Fibroblast of villous mesenchyme (primary cell): ENCODE results near the gene PRR35. TPM values are rescaled to one million over a fixed set of nuclear protein-coding genes. Genes with fewer than 3 reads are reported as not detected.

Experiments
- DNase-seq: peaks from one replicate; pipeline ENCODE4 v3.0.0-alpha.2; 2010; ENCODE audit warnings: low read depth
- H3K4me3 ChIP-seq: 2 replicates; pipeline ENCODE4 v1.5.1; 2011; ENCODE audit warnings: low read depth, mild to moderate bottlenecking, low read length
- CTCF ChIP-seq: IDR thresholded peaks from 2 replicates; pipeline ENCODE4 v1.5.1; 2012; ENCODE audit warnings: low read depth, mild to moderate bottlenecking, low read length; ENCODE audit not compliant: insufficient read depth
- total RNA-seq: library from RNA; depleted of rRNA; stranded (reverse); fragments of >200 nt; gene quantifications from 2 replicates; pipeline ENCODE4 v1.2.3, GENCODE V29; 2012

PRR35 gene
- total RNA-seq, 1 donor, result not detected

DNA sequence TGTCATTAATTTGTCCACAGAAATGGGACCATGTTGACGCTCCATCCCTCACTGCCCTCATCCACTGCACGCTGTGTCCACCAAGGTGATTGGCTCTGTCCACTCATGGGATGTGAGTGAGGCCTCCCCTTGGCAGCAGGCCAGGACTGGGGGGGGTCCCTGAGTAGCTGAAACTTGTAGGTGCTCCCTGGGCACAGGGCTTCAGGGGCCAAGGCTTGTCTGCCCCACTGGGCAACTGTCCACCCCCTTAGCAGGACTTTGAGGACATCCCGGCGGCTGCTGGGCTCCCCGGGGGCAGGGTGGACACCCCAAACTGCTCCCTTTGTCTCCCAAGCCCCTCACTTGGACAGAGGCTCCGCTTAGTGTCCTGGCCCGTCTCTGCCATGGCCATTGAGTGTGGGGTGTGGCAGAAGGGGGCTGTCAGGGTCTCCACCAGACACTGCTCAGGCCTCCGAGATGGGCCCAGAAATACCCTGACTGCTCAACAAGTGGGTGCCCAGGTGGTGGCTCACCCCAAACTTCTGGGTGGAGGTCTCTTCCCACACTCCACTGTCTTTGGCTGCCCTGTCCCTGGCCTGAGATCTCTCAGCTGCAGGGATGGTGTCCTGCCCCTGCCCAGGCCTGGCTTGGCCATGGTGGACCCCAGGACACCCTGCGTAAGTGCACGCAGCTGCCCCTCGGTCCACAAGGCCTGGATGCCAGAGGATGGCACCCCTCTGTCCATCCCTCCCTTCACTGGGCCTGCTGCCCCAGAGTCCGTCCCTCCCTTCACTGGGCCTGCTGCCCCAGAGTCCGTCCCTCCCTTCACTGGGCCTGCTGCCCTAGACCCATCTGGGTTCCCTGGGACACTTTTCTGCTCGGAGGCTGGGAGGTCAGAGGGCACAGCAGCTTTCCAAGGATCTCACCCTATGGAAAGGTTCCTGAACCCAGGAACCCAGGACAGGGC, 26.7 kb downstream of the PRR35 start:
- DNase-seq, result no peak

DNA sequence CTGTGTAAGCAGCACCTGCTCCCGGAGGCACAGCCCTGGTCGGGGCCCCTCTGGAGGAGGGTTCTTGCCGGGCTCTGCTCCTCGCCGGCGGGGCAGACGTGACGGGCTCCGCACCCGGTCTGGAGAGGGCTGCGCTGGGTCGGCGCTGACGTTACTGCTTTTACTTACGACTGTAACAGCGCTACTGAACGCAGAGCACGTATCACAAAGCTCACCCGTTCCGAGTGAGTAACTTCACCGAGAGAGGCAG, 28.4 kb downstream of the PRR35 start:
- H3K4me3 ChIP-seq, result peak overlapping the region; percentile 88
- peak; percentile 79 for DNase-seq
- no peak for TF ChIP-seq CTCF

More for the DNA sequence above, 26.7 kb downstream of the PRR35 start:
- no peak overlapping the region for H3K4me3 ChIP-seq
- no peak for TF ChIP-seq CTCF

DNA sequence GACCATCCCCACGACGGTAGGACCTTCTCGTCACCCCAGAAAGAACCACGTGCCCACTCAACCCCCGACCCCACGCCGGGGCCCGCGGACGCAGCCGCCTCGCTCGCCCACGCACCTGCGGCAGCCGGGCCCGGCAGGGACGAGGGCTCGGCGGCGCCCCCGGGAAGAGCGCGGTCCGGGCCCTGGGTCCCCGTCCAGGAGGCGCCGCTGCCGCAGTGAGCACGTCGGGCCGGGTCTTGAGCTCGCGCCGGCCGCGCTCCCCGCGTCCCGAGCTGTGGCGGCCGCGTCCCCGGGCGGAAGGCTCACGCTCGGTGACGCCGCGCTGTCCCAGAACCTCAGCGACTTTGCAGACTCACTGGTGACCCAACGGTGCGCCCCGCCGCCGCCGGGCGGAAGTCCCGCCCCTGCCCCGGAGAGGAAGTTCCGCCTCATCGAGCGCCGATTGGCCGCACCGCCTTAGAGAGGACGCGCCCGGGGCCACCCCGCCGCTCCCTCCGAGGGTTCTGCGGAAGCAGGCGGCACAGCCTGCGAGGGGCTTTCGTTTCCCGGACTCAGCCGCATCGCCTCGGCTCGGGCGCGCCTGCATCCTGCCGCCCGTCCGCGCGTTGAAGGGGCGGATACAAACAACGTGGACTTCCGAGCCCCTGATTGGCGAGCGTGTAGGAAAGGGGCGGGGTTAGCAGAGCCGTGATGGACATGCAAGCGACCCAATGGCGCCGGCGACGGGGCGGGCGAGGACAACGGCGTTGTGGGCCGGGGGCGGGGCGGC, 28.9 kb downstream of the PRR35 start:
- peak; percentile 97 for DNase-seq
- H3K4me3 ChIP-seq, result peak overlapping the region; percentile 88
- TF ChIP-seq CTCF, result no peak

- DNase-seq, result peak; percentile 99
- H3K4me3 ChIP-seq, result peak within 1 kb of the TSS; percentile 88
- TF ChIP-seq CTCF, result no peak
These were observed 29.5 kb downstream of the PRR35 start, which contains the start of gene RAB40C for GRCh38 chr16:589658-590187. TSS of gene RAB40C (plus strand) at chr16:590066. CDS start at chr16:590292, 226 bp downstream.

- DNase-seq, result peak; percentile 69
- peak overlapping the region; percentile 86 for H3K4me3 ChIP-seq
- TF ChIP-seq CTCF, result no peak
These were observed 30.1 kb downstream of the PRR35 start for GRCh38 chr16:590188-590814.

GRCh38 chr16:590815-591200, 30.6 kb downstream of the PRR35 start:
- TF ChIP-seq CTCF, result no peak
- DNase-seq, result no peak
- peak overlapping the region; percentile 86 for H3K4me3 ChIP-seq
